GM12878 (cell line): ENCODE data around the gene LMAN1L. TPM values are rescaled to one million over a fixed set of nuclear protein-coding genes. Genes with fewer than 3 reads are reported as not detected.

Source experiments
- ATF3 ChIP-seq: IDR thresholded peaks from 2 replicates; pipeline ENCODE4 v1.6.1; 2011; ENCODE audit warnings: low read depth, mild to moderate bottlenecking, low read length, moderate library complexity, borderline replicate concordance; ENCODE audit errors: extremely low read depth
- BCL3 ChIP-seq: IDR thresholded peaks from 2 replicates; pipeline ENCODE4 v1.6.1; 2011; ENCODE audit warnings: borderline replicate concordance, low read depth, mild to moderate bottlenecking, moderate library complexity, low read length; ENCODE audit not compliant: insufficient read depth, poor library complexity, severe bottlenecking
- BHLHE40 ChIP-seq, 2 experiments: fragments of 450-650 bp in 1 of 2; IDR thresholded peaks; 2 replicates each; pipeline ENCODE4 v1.6.1; 2011 to 2017; ENCODE audit warnings: low read depth in 2 of 2, borderline replicate concordance in 1 of 2, improper control_type of control experiment in 1 of 2, low read length in 1 of 2, mild to moderate bottlenecking in 1 of 2
- BRCA1 ChIP-seq: IDR thresholded peaks from 2 replicates; pipeline ENCODE4 v1.6.1; 2011; ENCODE audit warnings: low read depth, low read length, improper control_type of control experiment
- ETV6 ChIP-seq, 2 experiments: fragments of 450-650 bp in 1 of 2; IDR thresholded peaks in 1 of 2; conservative IDR thresholded peaks in 1 of 2; 2 replicates each; pipeline ENCODE4 v1.6.1; 2014; ENCODE audit warnings: antibody characterized with exemption in 1 of 2, borderline replicate concordance in 1 of 2, low read depth in 1 of 2, mild to moderate bottlenecking in 1 of 2, moderate library complexity in 1 of 2
- FOS ChIP-seq: IDR thresholded peaks from 3 replicates; pipeline ENCODE4 v1.6.1; 2011; ENCODE audit warnings: borderline replicate concordance; ENCODE audit not compliant: insufficient read length; ENCODE audit errors: extremely low read depth
- IKZF1 ChIP-seq: fragments of 450-650 bp; conservative IDR thresholded peaks from 2 replicates; pipeline ENCODE4 v1.6.1; 2017; ENCODE audit warnings: antibody characterized with exemption, mild to moderate bottlenecking
- MEF2B ChIP-seq: fragments of 450-650 bp; IDR thresholded peaks from 2 replicates; pipeline ENCODE4 v1.6.1; 2018; ENCODE audit warnings: mild to moderate bottlenecking, moderate library complexity; ENCODE audit not compliant: partially characterized antibody, poor library complexity, severe bottlenecking
- MLLT1 ChIP-seq: fragments of 450-650 bp; IDR thresholded peaks from 2 replicates; pipeline ENCODE4 v1.6.1; 2016; ENCODE audit warnings: mild to moderate bottlenecking
- MXI1 ChIP-seq: fragments of 150-350 bp; IDR thresholded peaks from 2 replicates; pipeline ENCODE4 v1.6.1; 2011; ENCODE audit warnings: low read depth, mild to moderate bottlenecking, inconsistent platforms, low read length, improper control_type of control experiment
- NBN ChIP-seq: fragments of 450-650 bp; IDR thresholded peaks from 2 replicates; pipeline ENCODE4 v1.6.1; 2016
- SMAD5 ChIP-seq: IDR thresholded peaks from 2 replicates; pipeline ENCODE4 v1.6.1; 2016; ENCODE audit warnings: antibody characterized with exemption, low read depth
- TCF3 ChIP-seq: IDR thresholded peaks from 2 replicates; pipeline ENCODE4 v1.6.1; 2012; ENCODE audit warnings: low read depth, mild to moderate bottlenecking, low read length, borderline replicate concordance; ENCODE audit not compliant: insufficient read depth
- TCF7 ChIP-seq: IDR thresholded peaks from 2 replicates; pipeline ENCODE4 v1.6.1; 2014; ENCODE audit warnings: antibody characterized with exemption, borderline replicate concordance
- USF1 ChIP-seq: IDR thresholded peaks from 2 replicates; pipeline ENCODE4 v1.6.1; 2011; ENCODE audit warnings: borderline replicate concordance, low read depth, mild to moderate bottlenecking, moderate library complexity, mixed read lengths, low read length; ENCODE audit not compliant: insufficient read depth; ENCODE audit errors: extremely low read length
- YBX1 ChIP-seq: fragments of 450-650 bp; IDR thresholded peaks from 2 replicates; pipeline ENCODE4 v1.6.1; 2016; ENCODE audit warnings: antibody characterized with exemption
- ZNF592 ChIP-seq: fragments of 450-650 bp; IDR thresholded peaks from 2 replicates; pipeline ENCODE4 v1.6.1; 2017; ENCODE audit warnings: mild to moderate bottlenecking, moderate library complexity
- polyA plus RNA-seq, 11 experiments: library from polyadenylated mRNA; depleted of rRNA in 4 of 11; unstranded in 6 of 11; stranded (reverse) in 5 of 11; fragments of >200 nt; fragmentation: Nextera tagmentation in 4 of 11; fragmentation: Illumina TruSeq in 1 of 11; extraction: Ambion mirVana in 4 of 11; extraction: Trizol in 1 of 11; gene quantifications; 1 replicate in 1 of 11; 2 replicates in 10 of 11; pipeline versions ENCODE4 v1.2.1 to v1.2.3, GENCODE V29; 2011 to 2016; ENCODE audit warnings: inconsistent platforms in 2 of 11, missing spikeins in 2 of 11, low read depth in 1 of 11
- total RNA-seq, 4 experiments: library from RNA; depleted of rRNA in 3 of 4; stranded (reverse); fragments of >200 nt in 3 of 4; fragmentation: Illumina TruSeq in 1 of 4; extraction: Trizol in 1 of 4; gene quantifications; 2 replicates each; pipeline versions ENCODE4 v1.2.1 to v1.2.3, GENCODE V29; 2013 to 2021

Gene LMAN1L
- total and polyA plus RNA-seq, 10 of the 15 experiments (the other 5 are each of a cell fraction or from before 2014, with no cell fraction given): not detected

- TF ChIP-seq USF1 (no peak), MXI1 (peak; percentile 39; the same call in 1 of the 2 replicates), SMAD5 (peak; percentile 91), BHLHE40 (IDR thresholded peaks at IDR 0.05; ENCODE audit: borderline replicate concordance in 1 of 2, low read depth in 2 of 2, low read length in 1 of 2) (peak; percentile 68 to 86), BRCA1 (no peak; the same call in 1 of the 2 replicates), ETV6 (conservative IDR thresholded peaks at IDR 0.05 in 1 of 2, IDR thresholded peaks at IDR 0.05 in 1 of 2; ENCODE audit: borderline replicate concordance in 1 of 2, low read depth in 1 of 2) (peak in 1 of 2 experiments; percentile 45; a peak in 1 of 4 replicates), YBX1 (no peak), ATF3 (no peak), TCF7 (no peak), BCL3 (peak; percentile 25), MLLT1 (peak; percentile 48; the same call in 1 of the 2 replicates), ZNF592 (no peak), TCF3 (no peak), FOS (no peak), MEF2B (peak; percentile 99), IKZF1 (peak; percentile 98), NBN (peak; percentile 79; the same call in 1 of the 2 replicates)
Measured at GRCh38 chr15:74788683-74789151, 23.9 kb upstream of the LMAN1L start (continued).
